Bronchial epithelial cell (primary cell): ENCODE data around the gene CALML3. TPM values are rescaled to one million over a fixed set of nuclear protein-coding genes. Genes with fewer than 3 reads are reported as not detected.

ENCODE experiments used
- DNase-seq: peaks from one replicate; pipeline ENCODE4 v3.0.0-alpha.2; 2010; ENCODE audit warnings: low read depth
- FAIRE-seq: peaks from 2 replicates; lab custom pipeline; 2011; peaks lifted over from hg19 to GRCh38; lab: Jason Lieb, UNC
- H3K27me3 ChIP-seq: 2 replicates; pipeline ENCODE4 v1.5.1; 2011; ENCODE audit warnings: low read length; ENCODE audit not compliant: control insufficient read depth, insufficient read depth
- H3K36me3 ChIP-seq: 2 replicates; pipeline ENCODE4 v1.5.1; 2011; ENCODE audit warnings: low read length; ENCODE audit not compliant: control insufficient read depth, insufficient read depth
- H3K4me3 ChIP-seq: 2 replicates; pipeline ENCODE4 v1.5.1; 2011; ENCODE audit warnings: mild to moderate bottlenecking, low read depth, low read length, control low read depth
- CTCF ChIP-seq: IDR thresholded peaks from 2 replicates; pipeline ENCODE4 v1.5.1; 2011; ENCODE audit warnings: mild to moderate bottlenecking, moderate library complexity, low read length, control low read depth, inconsistent platforms; ENCODE audit not compliant: insufficient read depth, severe bottlenecking
- total RNA-seq: library from RNA; depleted of rRNA; stranded (reverse); fragments of >200 nt; gene quantifications from 2 replicates; pipeline ENCODE4 v1.2.1, GENCODE V29; 2014

The CALML3 gene
- total RNA-seq, 1 donor from 2014 or later: 0.53 TPM

- Histone ChIP-seq H3K36me3 (no peaks in the 10 kb centered on the region), H3K4me3 (no peak overlapping the region), H3K27me3 (no peaks in the 10 kb centered on the region)
- FAIRE-seq (peak; percentile 90), DNase-seq (peak; percentile 86)
- no peak for TF ChIP-seq CTCF
These were observed 22.3 kb downstream of the CALML3 start for GRCh38 chr10:5546891-5547680.

DNA sequence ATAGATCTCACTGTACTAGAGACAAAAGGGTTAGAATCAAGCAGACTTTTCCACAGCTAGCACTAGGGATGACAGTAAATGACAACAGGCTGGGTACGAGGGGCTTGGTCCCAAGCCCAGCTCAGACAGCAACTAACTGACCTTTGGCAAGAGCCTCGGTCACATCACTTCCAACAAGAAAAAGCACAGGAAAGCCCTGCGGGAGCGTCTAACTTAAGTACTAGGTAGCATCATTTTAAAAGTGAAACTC is 22.8 kb downstream of the CALML3 start:
- FAIRE-seq: no peak
- peak overlapping the region; percentile 11 for H3K4me3 ChIP-seq

DNA sequence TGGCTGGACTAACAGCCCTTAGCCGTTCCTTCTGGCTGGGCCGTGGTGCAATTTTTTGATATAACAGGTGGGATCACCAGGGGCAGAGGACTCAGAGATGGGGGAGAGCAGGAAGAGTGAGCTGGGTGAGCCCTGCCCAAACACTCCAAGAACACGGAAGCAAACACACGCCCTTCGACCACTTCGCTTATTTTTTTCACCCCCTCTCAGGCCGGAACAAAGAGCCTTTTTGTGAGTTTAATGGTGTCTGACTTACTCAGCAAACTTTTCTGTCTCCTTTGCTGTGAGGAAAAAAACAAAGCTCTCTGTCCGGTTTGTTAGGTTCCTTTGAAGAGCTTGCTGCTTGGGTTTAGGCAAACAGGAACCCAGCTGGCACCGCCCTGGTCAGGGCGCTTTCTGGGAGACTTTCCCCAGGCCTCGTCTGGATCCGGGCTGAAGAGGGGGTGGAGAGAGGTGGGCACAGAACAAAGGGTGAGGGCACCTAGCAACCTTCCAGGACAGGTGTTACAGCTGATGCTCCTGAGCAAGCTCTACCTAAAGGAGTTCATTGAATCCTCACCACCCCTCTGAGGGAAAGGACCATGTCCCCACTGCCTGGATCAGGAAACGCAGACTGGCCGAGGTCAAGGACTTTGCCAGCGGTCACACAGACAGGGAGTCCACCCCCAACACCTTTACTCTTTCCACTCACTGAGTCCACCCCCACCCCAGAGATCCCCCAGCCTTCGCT is 23.3 kb downstream of the CALML3 start:
- TF ChIP-seq CTCF: no peak
- H3K4me3 ChIP-seq: peak overlapping the region; percentile 11
- DNase-seq (peak; percentile 82), FAIRE-seq (no peak)
- H3K36me3 ChIP-seq: no peaks in the 10 kb centered on the region
- no peaks in the 10 kb centered on the region for H3K27me3 ChIP-seq

More for the DNA sequence above, 22.8 kb downstream of the CALML3 start:
- Histone ChIP-seq H3K36me3 (no peaks in the 10 kb centered on the region), H3K27me3 (no peaks in the 10 kb centered on the region)
- DNase-seq: no peak
- TF ChIP-seq CTCF: no peak

- no peak for TF ChIP-seq CTCF
- FAIRE-seq (no peak), DNase-seq (no peak)
- Histone ChIP-seq H3K27me3 (no peaks in the 10 kb centered on the region), H3K4me3 (no peak overlapping the region), H3K36me3 (no peaks in the 10 kb centered on the region)
These were observed 24.9 kb downstream of the CALML3 start for GRCh38 chr10:5549462-5550249.

- TF ChIP-seq CTCF: no peak
- Histone ChIP-seq H3K27me3 (no peaks in the 10 kb centered on the region), H3K4me3 (no peak overlapping the region), H3K36me3 (no peaks in the 10 kb centered on the region)
- DNase-seq (no peak), FAIRE-seq (no peak)
These were observed 25.4 kb downstream of the CALML3 start for GRCh38 chr10:5550250-5550545.
